Urinary bladder (tissue), 4 donors: Measurements from ENCODE around the gene PNPLA8. TPM values are rescaled to one million over a fixed set of nuclear protein-coding genes. Genes with fewer than 3 reads are reported as not detected.

Experiments
- DNase-seq: peaks from one replicate; pipeline ENCODE4 v3.0.0-alpha.2; 2015; ENCODE audit errors: extremely low spot score
- H3K27ac ChIP-seq: one replicate; pipeline ENCODE4 v1.5.1; 2013; ENCODE audit warnings: low read depth, mild to moderate bottlenecking, moderate library complexity
- H3K36me3 ChIP-seq: one replicate; pipeline ENCODE4 v1.6.1; 2013; ENCODE audit warnings: mild to moderate bottlenecking, moderate library complexity; ENCODE audit not compliant: insufficient read depth
- H3K4me1 ChIP-seq: one replicate; pipeline ENCODE4 v1.6.1; 2013; ENCODE audit warnings: mild to moderate bottlenecking, moderate library complexity; ENCODE audit not compliant: insufficient read depth
- H3K4me3 ChIP-seq: one replicate; pipeline ENCODE4 v1.5.1; 2013; ENCODE audit warnings: low read depth, low read length
- WGBS: extraction: QIAGEN DNeasy Blood & Tissue Kit; methylation state at CpG from one replicate; pipeline ENCODE4 v1.1.7; 2013; 5-methylcytosine and 5-hydroxymethylcytosine counted together
- polyA plus RNA-seq: library from polyadenylated mRNA; stranded (reverse); fragments of 200-250 nt; gene quantifications from one replicate; pipeline ENCODE4 v1.2.3, GENCODE V29; 2013
- total RNA-seq: library from RNA; depleted of rRNA; stranded (reverse); fragments of >200 nt; gene quantifications from one replicate; pipeline ENCODE4 v1.2.3, GENCODE V29; 2014
- donor health status: healthy with polysubstance abuse.
- donor health status: healthy.

PNPLA8 gene
- total and polyA plus RNA-seq, 2 donors: 27.6 to 61.2 TPM

- H3K36me3 ChIP-seq: no peaks in the 10 kb centered on the region
- peak overlapping the region; percentile 51 for H3K4me3 ChIP-seq
- no peaks in the 10 kb centered on the region for H3K4me1 ChIP-seq
- no peak for DNase-seq
- WGBS: under 1% methylated on average over 47 of the region's 47 CpGs
- H3K27ac ChIP-seq: no peak overlapping the region
These were observed 70.4 kb downstream of the PNPLA8 start for GRCh38 chr7:108455551-108455997.

DNA sequence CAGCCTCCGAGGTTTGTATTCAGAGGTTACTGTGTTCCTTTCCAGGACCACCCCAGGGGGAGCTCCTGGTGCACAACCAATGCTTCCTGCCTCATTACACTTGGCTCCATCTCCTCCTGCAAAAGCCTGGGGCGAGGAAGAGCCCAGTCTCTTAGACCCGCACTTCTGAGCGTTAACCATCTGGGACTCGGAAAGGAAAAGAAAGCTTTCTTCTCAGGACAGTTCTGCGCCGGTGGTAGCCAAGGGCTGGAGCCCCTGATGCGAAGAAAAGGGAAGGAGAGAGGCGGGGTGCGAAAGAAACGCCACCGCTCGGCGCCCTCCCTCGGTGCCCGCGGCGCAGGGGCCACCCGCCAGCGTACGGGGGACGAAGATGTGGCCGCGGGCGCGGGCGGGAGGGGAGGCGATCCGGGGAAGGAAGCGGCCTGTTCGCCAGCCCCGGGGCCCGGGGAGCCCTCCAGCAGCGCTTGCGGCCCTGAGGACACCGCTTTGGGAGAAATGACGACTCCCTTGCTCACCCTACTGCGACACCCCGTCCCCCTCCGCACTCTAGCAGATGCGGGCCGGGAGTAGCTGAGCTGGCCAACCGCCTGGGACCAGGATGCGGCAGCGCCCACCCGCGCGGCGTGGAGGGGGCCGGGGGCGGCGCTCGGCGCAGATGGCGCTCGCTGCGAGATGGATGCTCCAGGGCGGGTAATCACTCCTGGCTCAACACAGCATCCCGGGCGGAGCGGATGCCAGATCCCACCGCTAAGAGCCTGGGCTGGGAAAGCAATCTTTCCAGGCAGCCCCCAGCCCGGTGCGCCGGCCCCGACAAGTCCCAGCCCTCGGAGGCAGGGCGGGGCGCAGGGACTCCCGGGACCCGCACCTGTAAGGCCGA, 71.0 kb downstream of the PNPLA8 start:
- H3K27ac ChIP-seq: no peak overlapping the region
- DNase-seq: no peak
- H3K4me3 ChIP-seq: peak overlapping the region; percentile 51
- no peaks in the 10 kb centered on the region for H3K4me1 ChIP-seq
- no peaks in the 10 kb centered on the region for H3K36me3 ChIP-seq
- under 1% methylated on average over 71 of the region's 72 CpGs for WGBS

DNA sequence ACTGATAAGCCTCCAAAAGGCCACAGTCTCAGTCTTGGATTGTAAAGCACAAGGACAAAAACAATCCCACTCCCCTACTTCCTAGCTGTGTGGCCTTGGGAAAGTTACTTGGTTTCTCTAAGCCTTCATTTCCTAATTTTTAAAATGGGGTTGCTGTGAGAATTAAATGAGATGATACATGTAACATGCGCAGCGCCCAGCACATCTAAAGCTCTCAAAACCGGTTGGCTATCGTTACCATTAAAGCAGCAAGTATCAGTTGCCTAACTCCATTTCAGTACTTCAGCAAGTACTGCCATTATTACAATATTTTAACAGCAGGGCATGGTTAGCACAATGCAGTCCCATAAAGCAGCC, 71.6 kb downstream of the PNPLA8 start:
- WGBS: 40% methylated on average over 4 of the region's 4 CpGs
- no peaks in the 10 kb centered on the region for H3K4me1 ChIP-seq
- no peaks in the 10 kb centered on the region for H3K36me3 ChIP-seq
- no peak for DNase-seq
- peak overlapping the region; percentile 51 for H3K4me3 ChIP-seq
- H3K27ac ChIP-seq: no peak overlapping the region

GRCh38 chr7:108453320-108453719, 72.6 kb downstream of the PNPLA8 start:
- no peak overlapping the region for H3K27ac ChIP-seq
- no peak for DNase-seq
- no peak overlapping the region for H3K4me3 ChIP-seq
- WGBS: 91% methylated on average over 4 of the region's 4 CpGs
- no peaks in the 10 kb centered on the region for H3K4me1 ChIP-seq
- no peaks in the 10 kb centered on the region for H3K36me3 ChIP-seq

DNA sequence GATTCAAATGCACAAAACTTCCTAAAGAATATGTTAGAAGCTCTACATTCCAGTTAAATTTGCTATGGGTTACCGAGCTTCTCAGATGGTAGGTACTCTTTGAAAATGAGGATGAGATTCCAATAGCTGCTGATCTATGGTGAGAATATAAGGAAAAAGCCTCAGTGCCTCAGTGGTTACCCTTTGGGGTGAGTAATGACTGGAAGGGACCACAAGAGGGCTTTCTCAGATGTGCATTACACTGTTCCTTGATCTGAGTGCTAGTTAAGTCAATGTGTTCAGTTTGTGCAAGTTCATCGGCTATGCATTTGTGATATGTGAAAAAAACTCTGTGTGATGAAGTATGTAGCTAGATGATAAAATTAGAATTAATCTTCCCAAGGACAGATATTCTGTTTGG, 73.2 kb downstream of the PNPLA8 start:
- Histone ChIP-seq H3K4me3 (no peak overlapping the region), H3K36me3 (no peaks in the 10 kb centered on the region), H3K27ac (no peak overlapping the region), H3K4me1 (no peaks in the 10 kb centered on the region)
- 74% methylated on average over 2 of the region's 2 CpGs for WGBS
- no peak for DNase-seq

DNA sequence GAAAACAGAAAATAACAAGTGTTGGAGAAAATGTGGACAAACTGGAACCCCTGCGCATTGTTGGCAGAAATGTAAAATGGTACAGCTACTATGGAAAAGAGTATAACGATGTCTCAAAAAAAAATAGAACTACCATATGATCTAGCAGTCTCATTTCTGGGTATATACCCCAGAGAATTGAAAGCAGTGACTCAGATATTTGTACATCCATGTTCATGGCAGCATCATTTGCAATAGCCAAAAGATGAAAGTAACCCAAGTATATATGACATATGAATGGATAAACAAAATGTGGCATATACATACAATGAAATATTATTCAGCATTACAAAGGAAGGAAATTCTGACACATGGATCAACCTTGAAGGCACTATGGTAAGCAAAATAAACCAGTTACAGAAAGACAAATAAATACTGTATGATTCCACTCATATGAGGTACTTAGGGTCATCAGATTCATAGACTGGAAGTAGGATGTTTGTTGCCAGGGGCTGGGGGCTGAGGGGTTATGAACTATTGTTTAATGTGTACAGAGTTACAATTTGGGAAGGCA, 74.6 kb downstream of the PNPLA8 start:
- Histone ChIP-seq H3K36me3 (no peaks in the 10 kb centered on the region), H3K27ac (no peak overlapping the region), H3K4me1 (no peaks in the 10 kb centered on the region), H3K4me3 (no peak overlapping the region)
- DNase-seq: no peak
- 95% methylated on average over 2 of the region's 2 CpGs for WGBS

DNA sequence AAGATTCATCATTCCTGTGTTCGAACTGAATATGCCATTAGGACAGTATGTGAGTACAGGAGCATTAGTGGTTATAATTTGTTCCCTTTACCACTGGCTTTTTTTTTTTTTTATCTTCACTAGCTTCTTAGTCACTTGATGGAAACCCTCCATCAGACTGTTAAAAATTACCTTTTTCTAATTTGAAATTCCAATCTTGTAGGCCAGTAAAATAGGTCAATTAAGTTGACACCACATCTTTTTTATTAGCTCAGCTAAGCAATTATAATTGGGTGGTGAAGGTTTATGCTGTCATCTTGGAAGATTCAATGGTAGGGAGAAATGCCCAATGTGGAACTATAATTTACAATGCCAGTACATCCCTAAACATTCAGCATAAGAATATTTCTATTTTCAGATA, 75.8 kb downstream of the PNPLA8 start:
- 87% methylated on average over 1 of the region's 1 CpG for WGBS
- Histone ChIP-seq H3K36me3 (no peaks in the 10 kb centered on the region), H3K27ac (no peak overlapping the region), H3K4me1 (no peaks in the 10 kb centered on the region), H3K4me3 (no peak overlapping the region)
- no peak for DNase-seq

- Histone ChIP-seq H3K27ac (no peak overlapping the region), H3K36me3 (no peaks in the 10 kb centered on the region), H3K4me3 (no peak overlapping the region), H3K4me1 (no peaks in the 10 kb centered on the region)
- DNase-seq: no peak
These were observed 76.4 kb downstream of the PNPLA8 start for GRCh38 chr7:108449521-108449920.

DNA sequence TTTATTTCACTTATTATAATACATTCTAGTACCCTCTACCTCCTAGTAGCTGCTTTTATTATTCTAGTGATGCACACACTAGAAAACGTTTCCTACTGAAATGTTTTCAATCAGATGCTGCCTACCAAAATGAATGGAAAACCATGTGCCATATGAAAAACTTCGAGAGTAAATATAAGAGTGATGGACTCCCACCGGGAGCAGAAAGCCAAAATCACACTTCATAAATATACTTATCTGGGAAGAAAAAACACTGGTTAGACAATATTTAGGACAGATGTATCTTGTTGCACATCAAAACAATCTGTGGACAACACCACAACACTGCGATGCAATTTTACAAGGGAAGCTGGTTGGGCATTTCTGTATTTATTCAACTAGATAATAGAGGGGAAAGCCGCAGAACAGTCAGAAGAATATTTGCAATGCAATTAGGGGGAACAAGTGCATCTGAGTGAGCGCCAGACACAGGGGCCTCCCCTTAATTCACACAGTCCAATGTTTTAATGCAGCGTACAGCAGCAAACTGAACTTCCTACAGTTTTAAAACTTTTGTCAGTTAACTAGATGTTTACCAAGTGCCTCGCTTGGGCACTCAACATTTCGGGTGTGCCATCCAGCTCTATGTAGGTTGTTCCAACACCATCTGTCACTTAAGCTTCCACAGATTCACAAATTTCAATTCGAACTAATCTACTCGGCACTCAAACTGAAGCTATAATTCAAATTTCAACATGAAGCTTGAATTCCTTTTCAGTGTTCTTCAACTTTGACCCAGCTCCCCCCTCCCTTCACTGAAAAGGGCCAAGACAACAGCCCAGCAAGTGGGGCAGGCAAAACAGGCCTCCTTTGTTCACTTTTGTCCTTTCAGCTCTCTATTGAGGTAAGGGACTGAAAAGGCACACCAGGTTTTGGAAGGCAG, 77.1 kb downstream of the PNPLA8 start:
- Histone ChIP-seq H3K4me3 (no peak overlapping the region), H3K4me1 (no peaks in the 10 kb centered on the region), H3K36me3 (no peaks in the 10 kb centered on the region), H3K27ac (no peak overlapping the region)
- 52% methylated on average over 11 of the region's 11 CpGs for WGBS
- DNase-seq: no peak

DNA sequence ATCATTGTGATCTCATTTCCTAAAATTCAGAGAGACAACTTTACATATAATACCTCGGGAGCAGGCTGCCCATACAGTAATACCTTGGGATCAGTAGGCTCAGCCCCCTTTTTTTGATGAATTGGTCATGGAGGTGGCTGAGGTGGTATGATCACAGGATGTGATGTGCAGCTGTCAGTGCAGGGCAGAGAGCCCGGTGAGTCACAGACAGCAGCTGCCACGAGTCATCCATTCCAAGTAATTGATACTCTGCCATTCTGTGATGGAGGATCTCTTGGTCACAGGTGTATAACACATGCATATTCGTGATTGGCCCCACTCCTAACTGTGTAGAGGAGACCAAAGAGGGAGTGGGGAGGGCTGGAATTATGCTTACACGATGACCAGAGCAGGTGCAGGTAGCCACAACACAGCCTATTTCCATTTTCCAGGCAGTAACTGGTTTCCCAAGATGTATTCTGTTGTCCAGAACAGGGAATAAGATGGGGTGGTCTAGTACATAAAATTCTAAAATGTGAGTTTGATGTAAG, 83.8 kb downstream of the PNPLA8 start:
- no peak for DNase-seq
- no peak overlapping the region for H3K4me3 ChIP-seq
- H3K4me1 ChIP-seq: no peaks in the 10 kb centered on the region
- H3K36me3 ChIP-seq: no peaks in the 10 kb centered on the region
- 78% methylated on average over 5 of the region's 5 CpGs for WGBS
- no peak overlapping the region for H3K27ac ChIP-seq

GRCh38 chr7:108441392-108441955, 84.5 kb downstream of the PNPLA8 start:
- no peak overlapping the region for H3K27ac ChIP-seq
- DNase-seq: no peak
- no peaks in the 10 kb centered on the region for H3K36me3 ChIP-seq
- no peak overlapping the region for H3K4me3 ChIP-seq
- H3K4me1 ChIP-seq: no peaks in the 10 kb centered on the region
- 61% methylated on average over 4 of the region's 4 CpGs for WGBS

DNA sequence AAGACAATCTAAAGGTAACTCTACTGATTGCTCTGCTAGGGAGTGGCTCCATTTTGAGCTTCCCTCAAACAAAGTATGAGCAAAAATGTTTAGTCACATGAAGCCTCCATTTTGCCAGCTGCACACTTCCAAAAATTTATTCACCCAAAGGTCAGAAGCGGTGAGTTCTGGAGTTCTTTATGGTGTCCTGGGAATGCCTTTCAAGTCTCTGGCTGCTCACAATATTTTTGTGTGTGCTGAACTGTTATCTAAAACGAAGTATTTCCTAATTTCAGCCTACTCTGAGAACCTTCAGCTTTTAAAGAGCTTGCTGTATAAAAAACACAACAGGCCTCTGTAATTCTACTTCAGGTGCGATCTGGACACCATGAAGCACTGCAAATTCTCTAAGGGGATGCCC, 85.3 kb downstream of the PNPLA8 start:
- no peaks in the 10 kb centered on the region for H3K36me3 ChIP-seq
- 59% methylated on average over 3 of the region's 3 CpGs for WGBS

DNA sequence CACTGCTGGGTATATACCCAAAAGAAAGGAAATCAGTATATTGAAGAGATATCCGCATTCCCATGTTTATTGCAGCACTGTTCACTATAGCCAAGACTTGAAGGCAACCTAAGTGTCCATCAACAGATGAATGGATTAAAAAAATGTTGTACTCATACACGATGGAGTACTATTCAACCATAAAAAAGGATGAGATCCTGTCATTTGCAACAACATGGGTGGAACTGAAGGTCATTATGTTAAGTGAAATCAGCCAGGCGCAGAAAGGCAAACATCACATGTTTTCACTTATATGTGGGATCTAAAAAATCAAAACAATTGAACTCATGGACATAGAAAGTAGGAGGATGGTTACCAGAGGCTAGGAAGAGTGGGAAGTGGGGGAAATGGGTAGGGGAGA, 89.0 kb downstream of the PNPLA8 start:
- Histone ChIP-seq H3K27ac (no peak overlapping the region), H3K4me1 (no peaks in the 10 kb centered on the region), H3K4me3 (no peak overlapping the region), H3K36me3 (no peaks in the 10 kb centered on the region)
- 91% methylated on average over 3 of the region's 3 CpGs for WGBS
- DNase-seq: no peak

More for the DNA sequence above, 85.3 kb downstream of the PNPLA8 start:
- Histone ChIP-seq H3K4me3 (no peak overlapping the region), H3K4me1 (no peaks in the 10 kb centered on the region), H3K27ac (no peak overlapping the region)
- no peak for DNase-seq
